ENCODE results near the gene GRIFIN. TPM values are rescaled to one million over a fixed set of nuclear protein-coding genes. Genes with fewer than 3 reads are reported as not detected.
"Not testable (repeated sequence)": the region's sequence is repeated elsewhere in the genome, so short reads cannot be mapped to it uniquely, and the experiment has no call there.

GRIFIN gene
- polyA plus RNA-seq, 2 donors, result not detected

GRCh38 chr7:2474224-2474623 is 2.0 kb downstream of the GRIFIN start:
- Histone ChIP-seq H3K27me3 (ENCODE audit: control insufficient read depth in 1 of 2, insufficient read depth in 2 of 2, low read length in 2 of 2) (no peaks in the 10 kb centered on the region), H3K9me3 (ENCODE audit: control insufficient read depth in 2 of 2, insufficient read depth in 1 of 2, low read depth in 1 of 2, low read length in 1 of 2) (no peaks in the 10 kb centered on the region), H3K36me3 (ENCODE audit: control insufficient read depth in 2 of 2, insufficient read depth in 2 of 2, low read length in 1 of 2) (no peaks in the 10 kb centered on the region), H3K4me1 (ENCODE audit: control insufficient read depth in 2 of 2, insufficient read depth in 2 of 2, low read length in 1 of 2) (peaks cover 11 to 24% of the 10 kb centered on the region in 2 donors), H3K4me3 (ENCODE audit: low read depth in 1 of 2, low read length in 2 of 2) (no peak overlapping the region), H3K27ac (ENCODE audit: low read depth in 2 of 2, low read length in 1 of 2) (no peak overlapping the region)
- 76 to 85% methylated on average over 15 of the region's 15 CpGs for WGBS, 2 donors

- Histone ChIP-seq H3K4me1 (ENCODE audit: control insufficient read depth in 2 of 2, insufficient read depth in 2 of 2, low read length in 1 of 2) (peaks cover 11 to 27% of the 10 kb centered on the region in 2 donors), H3K36me3 (ENCODE audit: control insufficient read depth in 2 of 2, insufficient read depth in 2 of 2, low read length in 1 of 2) (no peaks in the 10 kb centered on the region), H3K27me3 (ENCODE audit: control insufficient read depth in 1 of 2, insufficient read depth in 2 of 2, low read length in 2 of 2) (no peaks in the 10 kb centered on the region), H3K9me3 (ENCODE audit: control insufficient read depth in 2 of 2, insufficient read depth in 1 of 2, low read depth in 1 of 2, low read length in 1 of 2) (no peaks in the 10 kb centered on the region), H3K27ac (ENCODE audit: low read depth in 2 of 2, low read length in 1 of 2) (no peak overlapping the region), H3K4me3 (ENCODE audit: low read depth in 1 of 2, low read length in 2 of 2) (no peak overlapping the region)
- WGBS, 2 donors, result 81 to 82% methylated on average over 11 to 12 of the region's 12 CpGs
Measured at GRCh38 chr7:2473496-2474180, 2.6 kb downstream of the GRIFIN start.

GRCh38 chr7:2472739-2473138 is 3.5 kb downstream of the GRIFIN start:
- Histone ChIP-seq H3K4me3 (ENCODE audit: low read depth in 1 of 2, low read length in 2 of 2) (no peak overlapping the region), H3K9me3 (ENCODE audit: control insufficient read depth in 2 of 2, insufficient read depth in 1 of 2, low read depth in 1 of 2, low read length in 1 of 2) (no peaks in the 10 kb centered on the region), H3K4me1 (ENCODE audit: control insufficient read depth in 2 of 2, insufficient read depth in 2 of 2, low read length in 1 of 2) (peaks cover 5 to 19% of the 10 kb centered on the region in 2 donors), H3K27me3 (ENCODE audit: control insufficient read depth in 1 of 2, insufficient read depth in 2 of 2, low read length in 2 of 2) (no peaks in the 10 kb centered on the region), H3K36me3 (ENCODE audit: control insufficient read depth in 2 of 2, insufficient read depth in 2 of 2, low read length in 1 of 2) (no peaks in the 10 kb centered on the region), H3K27ac (ENCODE audit: low read depth in 2 of 2, low read length in 1 of 2) (no peak overlapping the region)
- WGBS, 2 donors, result 84 to 88% methylated on average over 6 of the region's 6 CpGs

DNA sequence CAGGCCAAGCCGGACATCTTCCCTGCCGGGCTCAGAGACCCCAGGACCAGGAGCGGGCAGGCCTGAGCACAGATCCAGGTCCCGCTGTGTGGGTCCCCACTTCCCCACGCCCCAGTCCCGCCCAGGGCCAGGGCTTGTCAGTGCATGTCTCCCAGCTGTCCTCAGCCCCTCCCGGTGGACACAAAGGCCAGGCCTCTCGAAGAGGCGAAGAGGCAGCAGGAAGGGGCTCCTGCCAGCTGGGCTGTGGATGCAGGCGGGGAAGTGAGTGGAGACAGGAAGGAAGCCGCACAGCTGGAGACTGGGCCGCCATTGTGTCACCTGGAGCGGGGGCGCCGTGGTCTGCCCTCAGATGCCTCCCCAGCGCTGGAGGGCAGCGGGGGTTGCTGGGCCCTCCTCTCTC is 4.8 kb downstream of the GRIFIN start:
- 25 to 38% methylated on average over 17 of the region's 17 CpGs for WGBS, 2 donors
- H3K9me3 ChIP-seq (ENCODE audit: control insufficient read depth in 2 of 2, insufficient read depth in 1 of 2, low read depth in 1 of 2, low read length in 1 of 2), result no peaks in the 10 kb centered on the region
- peak overlapping the region in 1 of 2 donors; percentile 57 for H3K27ac ChIP-seq (ENCODE audit: low read depth in 2 of 2, low read length in 1 of 2)
- H3K36me3 ChIP-seq (ENCODE audit: control insufficient read depth in 2 of 2, insufficient read depth in 2 of 2, low read length in 1 of 2), result no peaks in the 10 kb centered on the region
- peaks cover 5 to 16% of the 10 kb centered on the region in 2 donors for H3K4me1 ChIP-seq (ENCODE audit: control insufficient read depth in 2 of 2, insufficient read depth in 2 of 2, low read length in 1 of 2)
- no peaks in the 10 kb centered on the region for H3K27me3 ChIP-seq (ENCODE audit: control insufficient read depth in 1 of 2, insufficient read depth in 2 of 2, low read length in 2 of 2)
- no peak overlapping the region for H3K4me3 ChIP-seq (ENCODE audit: low read depth in 1 of 2, low read length in 2 of 2)

DNA sequence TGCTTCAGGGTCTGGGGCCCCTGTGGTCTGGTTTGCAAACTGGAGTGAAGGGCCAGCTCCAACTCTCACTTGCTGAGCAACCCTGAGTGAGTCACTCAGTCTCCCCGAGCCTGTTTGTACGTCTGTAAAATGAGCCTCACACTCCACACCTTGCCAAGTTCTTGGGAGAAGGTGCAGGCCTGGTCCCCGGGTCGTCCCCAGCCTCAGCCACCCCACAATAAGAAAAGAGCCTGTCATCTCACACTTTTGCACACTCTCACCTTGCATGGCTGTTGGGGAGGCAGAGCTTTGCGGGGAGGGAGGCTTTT is 5.2 kb downstream of the GRIFIN start:
- Histone ChIP-seq H3K27ac (ENCODE audit: low read depth in 2 of 2, low read length in 1 of 2) (peak overlapping the region in 1 of 2 donors; percentile 57), H3K9me3 (ENCODE audit: control insufficient read depth in 2 of 2, insufficient read depth in 1 of 2, low read depth in 1 of 2, low read length in 1 of 2) (no peaks in the 10 kb centered on the region), H3K4me3 (ENCODE audit: low read depth in 1 of 2, low read length in 2 of 2) (no peak overlapping the region), H3K27me3 (ENCODE audit: control insufficient read depth in 1 of 2, insufficient read depth in 2 of 2, low read length in 2 of 2) (no peaks in the 10 kb centered on the region), H3K4me1 (ENCODE audit: control insufficient read depth in 2 of 2, insufficient read depth in 2 of 2, low read length in 1 of 2) (peaks cover 5 to 16% of the 10 kb centered on the region in 2 donors), H3K36me3 (ENCODE audit: control insufficient read depth in 2 of 2, insufficient read depth in 2 of 2, low read length in 1 of 2) (no peaks in the 10 kb centered on the region)
- 28 to 36% methylated on average over 5 of the region's 5 CpGs for WGBS, 2 donors

DNA sequence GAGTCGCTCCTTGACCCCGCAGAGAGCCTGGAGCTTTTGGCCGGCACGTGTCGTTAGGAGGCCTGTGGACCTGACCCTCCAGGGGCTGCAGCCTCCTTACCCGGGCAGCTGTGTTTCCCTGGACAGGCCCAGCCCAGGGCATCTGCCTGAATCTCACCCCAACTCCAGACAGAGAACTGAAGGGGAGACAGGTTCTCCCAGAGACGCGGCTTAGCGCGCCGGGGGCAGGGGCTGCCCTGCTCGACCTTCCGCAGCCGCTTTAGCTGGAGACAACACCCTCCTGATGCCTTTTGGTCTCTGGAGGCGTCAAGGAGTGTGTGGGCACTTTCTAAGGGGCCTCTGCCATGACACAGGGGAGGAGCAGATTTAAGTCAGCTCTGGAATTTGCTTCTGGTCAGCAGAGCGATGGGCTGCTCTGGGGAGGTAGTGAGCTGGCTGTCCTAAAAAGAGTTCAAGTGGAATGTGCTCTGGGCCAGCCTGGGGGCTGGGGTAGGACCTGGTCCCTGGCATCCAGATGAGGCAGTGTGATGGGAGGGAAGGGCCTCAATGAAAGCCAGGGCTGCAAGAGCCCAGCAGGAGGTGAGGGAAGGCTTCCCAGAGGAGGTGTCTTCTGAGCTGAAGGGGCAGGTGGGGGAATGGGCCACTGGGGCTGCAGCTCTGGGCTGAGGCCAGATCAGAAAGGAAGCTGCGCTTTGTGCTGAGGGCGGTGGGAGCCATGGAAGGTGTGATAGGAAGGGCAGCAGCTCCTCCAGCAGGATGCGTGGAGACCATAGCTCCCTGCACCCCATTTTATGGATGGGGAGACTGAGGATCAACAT is 5.8 kb downstream of the GRIFIN start:
- H3K27ac ChIP-seq (ENCODE audit: low read depth in 2 of 2, low read length in 1 of 2), result no peak overlapping the region
- H3K4me3 ChIP-seq (ENCODE audit: low read depth in 1 of 2, low read length in 2 of 2), result no peak overlapping the region
- no peaks in the 10 kb centered on the region for H3K9me3 ChIP-seq (ENCODE audit: control insufficient read depth in 2 of 2, insufficient read depth in 1 of 2, low read depth in 1 of 2, low read length in 1 of 2)
- H3K27me3 ChIP-seq (ENCODE audit: control insufficient read depth in 1 of 2, insufficient read depth in 2 of 2, low read length in 2 of 2), result no peaks in the 10 kb centered on the region
- peaks cover 5 to 16% of the 10 kb centered on the region in 2 donors for H3K4me1 ChIP-seq (ENCODE audit: control insufficient read depth in 2 of 2, insufficient read depth in 2 of 2, low read length in 1 of 2)
- 81 to 85% methylated on average over 19 of the region's 19 CpGs for WGBS, 2 donors
- no peaks in the 10 kb centered on the region for H3K36me3 ChIP-seq (ENCODE audit: control insufficient read depth in 2 of 2, insufficient read depth in 2 of 2, low read length in 1 of 2)

- H3K4me3 ChIP-seq (ENCODE audit: low read depth in 1 of 2, low read length in 2 of 2); H3K27me3 ChIP-seq (ENCODE audit: control insufficient read depth in 1 of 2, insufficient read depth in 2 of 2, low read length in 2 of 2); H3K27ac ChIP-seq (ENCODE audit: low read depth in 2 of 2, low read length in 1 of 2); H3K36me3 ChIP-seq (ENCODE audit: control insufficient read depth in 2 of 2, insufficient read depth in 2 of 2, low read length in 1 of 2); H3K9me3 ChIP-seq (ENCODE audit: control insufficient read depth in 2 of 2, insufficient read depth in 1 of 2, low read depth in 1 of 2, low read length in 1 of 2): not testable (repeated sequence)
- 83 to 84% methylated on average over 9 of the region's 9 CpGs for WGBS, 2 donors
- H3K4me1 ChIP-seq (ENCODE audit: control insufficient read depth in 2 of 2, insufficient read depth in 2 of 2, low read length in 1 of 2), result peaks cover 5 to 16% of the 10 kb centered on the region in 2 donors
Measured at GRCh38 chr7:2469460-2470203, 6.6 kb downstream of the GRIFIN start.

GRCh38 chr7:2468227-2468626 is 8.0 kb downstream of the GRIFIN start:
- H3K9me3 ChIP-seq (ENCODE audit: control insufficient read depth in 2 of 2, insufficient read depth in 1 of 2, low read depth in 1 of 2, low read length in 1 of 2), result no peaks in the 10 kb centered on the region
- no peak overlapping the region for H3K4me3 ChIP-seq (ENCODE audit: low read depth in 1 of 2, low read length in 2 of 2)
- WGBS, 2 donors, result 79 to 83% methylated on average over 7 of the region's 7 CpGs
- peaks cover 5 to 16% of the 10 kb centered on the region in 2 donors for H3K4me1 ChIP-seq (ENCODE audit: control insufficient read depth in 2 of 2, insufficient read depth in 2 of 2, low read length in 1 of 2)
- no peaks in the 10 kb centered on the region for H3K36me3 ChIP-seq (ENCODE audit: control insufficient read depth in 2 of 2, insufficient read depth in 2 of 2, low read length in 1 of 2)
- no peak overlapping the region for H3K27ac ChIP-seq (ENCODE audit: low read depth in 2 of 2, low read length in 1 of 2)
- no peaks in the 10 kb centered on the region for H3K27me3 ChIP-seq (ENCODE audit: control insufficient read depth in 1 of 2, insufficient read depth in 2 of 2, low read length in 2 of 2)

- no peaks in the 10 kb centered on the region for H3K9me3 ChIP-seq (ENCODE audit: control insufficient read depth in 2 of 2, insufficient read depth in 1 of 2, low read depth in 1 of 2, low read length in 1 of 2)
- H3K4me3 ChIP-seq (ENCODE audit: low read depth in 1 of 2, low read length in 2 of 2), result no peak overlapping the region
- peaks cover 5 to 16% of the 10 kb centered on the region in 2 donors for H3K4me1 ChIP-seq (ENCODE audit: control insufficient read depth in 2 of 2, insufficient read depth in 2 of 2, low read length in 1 of 2)
- H3K36me3 ChIP-seq (ENCODE audit: control insufficient read depth in 2 of 2, insufficient read depth in 2 of 2, low read length in 1 of 2), result no peaks in the 10 kb centered on the region
- no peak overlapping the region for H3K27ac ChIP-seq (ENCODE audit: low read depth in 2 of 2, low read length in 1 of 2)
- WGBS, 2 donors, result 90 to 92% methylated on average over 10 of the region's 10 CpGs
- no peaks in the 10 kb centered on the region for H3K27me3 ChIP-seq (ENCODE audit: control insufficient read depth in 1 of 2, insufficient read depth in 2 of 2, low read length in 2 of 2)
Measured at GRCh38 chr7:2466675-2467074, 9.5 kb downstream of the GRIFIN start.

Measured in esophagus (tissue), 2 donors.